DOHH2 (cell line): ENCODE measurements around the gene VWA5B2.

Experiments used
- H3F3A ChIP-seq: fragments of 200-600 bp; sonication (generic), shearing (Covaris generic); 2 replicates; pipeline ENCODE4 v1.6.0; 2016; ENCODE audit warnings: antibody characterized with exemption, mild to moderate bottlenecking; ENCODE audit not compliant: control insufficient read depth, insufficient read depth
- H3K27ac ChIP-seq: fragments of 200-600 bp; sonication (generic); 2 replicates; pipeline ENCODE4 v1.5.1; 2014; ENCODE audit warnings: low read depth, mild to moderate bottlenecking, low read length, moderate library complexity
- H3K27me3 ChIP-seq: fragments of 200-600 bp; sonication (generic); 2 replicates; pipeline ENCODE4 v1.6.1; 2014; ENCODE audit warnings: mild to moderate bottlenecking, low read length, mixed read lengths; ENCODE audit not compliant: control insufficient read depth
- H3K36me3 ChIP-seq: fragments of 200-600 bp; sonication (generic); 2 replicates; pipeline ENCODE4 v1.6.1; 2014; ENCODE audit warnings: mild to moderate bottlenecking, low read length, moderate library complexity, mixed read lengths; ENCODE audit not compliant: control insufficient read depth
- H3K4me1 ChIP-seq: fragments of 200-600 bp; sonication (generic); 2 replicates; pipeline ENCODE4 v1.6.1; 2014; ENCODE audit warnings: mild to moderate bottlenecking, low read length, mixed read lengths; ENCODE audit not compliant: control insufficient read depth
- H3K4me2 ChIP-seq: fragments of 200-600 bp; sonication (generic); 2 replicates; pipeline ENCODE4 v1.6.0; 2014; ENCODE audit warnings: mild to moderate bottlenecking, low read length, moderate library complexity
- H3K4me3 ChIP-seq: fragments of 200-600 bp; sonication (generic); 2 replicates; pipeline ENCODE4 v1.5.1; 2014; ENCODE audit warnings: mild to moderate bottlenecking, low read length, mixed read lengths
- H3K79me2 ChIP-seq: fragments of 200-600 bp; sonication (generic); 2 replicates; pipeline ENCODE4 v1.6.1; 2014; ENCODE audit warnings: mild to moderate bottlenecking, low read length, mixed read lengths; ENCODE audit not compliant: control insufficient read depth
- H3K9me2 ChIP-seq: fragments of 200-600 bp; sonication (generic); replicated peaks from 2 replicates; pipeline ENCODE4 v1.6.1; 2014; ENCODE audit warnings: mild to moderate bottlenecking, low read length, mixed read lengths; ENCODE audit not compliant: control insufficient read depth
- H3K9me3 ChIP-seq: fragments of 200-600 bp; sonication (generic); 2 replicates; pipeline ENCODE4 v1.6.1; 2014; ENCODE audit warnings: antibody characterized with exemption, low read length, mixed read lengths; ENCODE audit not compliant: control insufficient read depth, insufficient read depth
- H4K20me1 ChIP-seq: fragments of 200-600 bp; sonication (generic); 2 replicates; pipeline ENCODE4 v1.6.0; 2014; ENCODE audit warnings: low read depth, mild to moderate bottlenecking, antibody characterized with exemption, low read length, moderate library complexity; ENCODE audit not compliant: control insufficient read depth, insufficient read depth
- EZH2phosphoT487 ChIP-seq: fragments of 200-600 bp; sonication (generic); IDR thresholded peaks from 2 replicates; pipeline ENCODE4 v1.6.1; 2017; ENCODE audit warnings: borderline replicate concordance, mild to moderate bottlenecking, antibody characterized with exemption, low read length, moderate library complexity, mixed read lengths
- TF ChIP-seq, protein P1 (sequence below): fragments of 200-600 bp; sonication (generic); IDR thresholded peaks from one replicate; pipeline ENCODE4 v1.5.1; 2014; ENCODE audit warnings: antibody characterized with exemption, mild to moderate bottlenecking, low read depth, low read length; ENCODE audit not compliant: poor library complexity, severe bottlenecking

VWA5B2 gene

DNA sequence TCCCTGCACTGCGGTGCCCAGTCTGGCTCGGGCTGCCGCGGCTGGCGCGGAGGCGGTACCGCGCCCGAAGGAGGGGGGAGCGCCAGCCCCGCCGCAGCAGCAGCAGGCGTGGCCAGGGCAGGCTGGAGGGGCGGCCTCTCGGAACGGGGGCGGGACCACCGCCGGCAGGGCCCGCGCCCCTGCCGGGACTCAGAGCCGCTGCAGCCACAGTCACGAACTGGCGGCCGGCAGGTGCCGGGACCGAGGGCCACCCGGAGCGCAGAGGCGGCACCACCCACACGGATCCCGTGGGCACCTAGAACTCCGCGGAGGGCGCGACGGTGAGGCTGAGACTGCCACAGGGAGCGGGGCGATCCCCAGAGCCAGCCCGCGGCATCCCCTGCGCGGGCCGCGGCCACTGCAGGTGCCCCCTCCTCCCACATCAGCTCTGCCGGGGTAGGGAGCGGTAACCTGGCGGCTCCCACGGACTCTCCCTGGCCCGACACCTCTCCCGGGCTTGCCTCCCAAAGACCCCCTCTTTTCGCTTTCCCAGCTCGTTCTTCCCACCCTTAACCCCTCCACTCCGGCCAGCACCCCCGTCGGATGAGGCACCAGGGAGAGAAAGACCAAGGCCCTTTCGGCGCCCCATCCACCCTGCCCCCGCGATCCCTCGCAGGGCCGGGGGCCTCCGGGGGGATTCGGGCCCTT is at the start of gene VWA5B2:
Gene VWA5B2, plus strand, starts transcription at position 192 of the 687 bp plus-strand sequence. CDS start 944 bp downstream, outside the sequence.
- Histone ChIP-seq H4K20me1 (0 out of 2 replicates have a peak, but pooled peaks cover 6% of the 10 kb centered on the region), H3F3A (0 out of 2 replicates have a peak, but pooled peaks cover 3% of the 10 kb centered on the region)
- TF ChIP-seq, protein P1, sequence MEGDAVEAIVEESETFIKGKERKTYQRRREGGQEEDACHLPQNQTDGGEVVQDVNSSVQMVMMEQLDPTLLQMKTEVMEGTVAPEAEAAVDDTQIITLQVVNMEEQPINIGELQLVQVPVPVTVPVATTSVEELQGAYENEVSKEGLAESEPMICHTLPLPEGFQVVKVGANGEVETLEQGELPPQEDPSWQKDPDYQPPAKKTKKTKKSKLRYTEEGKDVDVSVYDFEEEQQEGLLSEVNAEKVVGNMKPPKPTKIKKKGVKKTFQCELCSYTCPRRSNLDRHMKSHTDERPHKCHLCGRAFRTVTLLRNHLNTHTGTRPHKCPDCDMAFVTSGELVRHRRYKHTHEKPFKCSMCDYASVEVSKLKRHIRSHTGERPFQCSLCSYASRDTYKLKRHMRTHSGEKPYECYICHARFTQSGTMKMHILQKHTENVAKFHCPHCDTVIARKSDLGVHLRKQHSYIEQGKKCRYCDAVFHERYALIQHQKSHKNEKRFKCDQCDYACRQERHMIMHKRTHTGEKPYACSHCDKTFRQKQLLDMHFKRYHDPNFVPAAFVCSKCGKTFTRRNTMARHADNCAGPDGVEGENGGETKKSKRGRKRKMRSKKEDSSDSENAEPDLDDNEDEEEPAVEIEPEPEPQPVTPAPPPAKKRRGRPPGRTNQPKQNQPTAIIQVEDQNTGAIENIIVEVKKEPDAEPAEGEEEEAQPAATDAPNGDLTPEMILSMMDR = no peak
- TF ChIP-seq EZH2phosphoT487 = peak; percentile 65; the same call in 1 of the 2 replicates

DNA sequence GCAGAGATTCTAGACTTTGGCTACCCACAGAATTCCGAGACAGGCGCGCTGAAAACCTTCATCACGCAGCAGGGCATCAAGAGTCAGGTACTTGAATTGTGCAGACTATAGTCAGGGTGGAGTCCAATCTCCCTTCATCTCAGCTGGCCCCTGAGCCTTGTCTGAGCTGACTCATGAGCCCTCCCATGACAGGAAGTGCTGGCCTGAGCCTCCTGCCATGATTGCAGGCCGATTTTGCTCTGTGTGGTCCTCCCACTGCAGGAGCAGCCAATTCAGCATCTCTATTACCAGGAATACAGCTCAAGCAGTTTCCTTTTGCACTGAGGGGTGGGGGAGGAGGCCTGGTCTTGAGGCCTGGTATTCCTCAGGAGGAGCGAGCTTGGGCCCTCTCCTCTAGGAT is 49.2 kb upstream of the VWA5B2 start:
- Histone ChIP-seq H3K9me2 (no peaks in the 10 kb centered on the region), H3K79me2 (peaks cover 25% of the 10 kb centered on the region), H3K4me1 (peaks cover 23% of the 10 kb centered on the region), H3K4me3 (no peak overlapping the region), H3K4me2 (no peak overlapping the region), H3K27me3 (no peaks in the 10 kb centered on the region), H3K36me3 (peaks cover 83% of the 10 kb centered on the region), H3F3A (peaks cover 3% of the 10 kb centered on the region; the same call in 1 of the 2 replicates), H4K20me1 (no peaks in the 10 kb centered on the region), H3K9me3 (no peaks in the 10 kb centered on the region), H3K27ac (no peak overlapping the region)
- TF ChIP-seq EZH2phosphoT487 = no peak
- TF ChIP-seq, protein P1 = no peak

More for the DNA sequence above, at the start of gene VWA5B2:
- Histone ChIP-seq H3K9me2 (no peaks in the 10 kb centered on the region), H3K9me3 (no peaks in the 10 kb centered on the region), H3K4me2 (peak within 1 kb of the TSS; percentile 74), H3K27me3 (peaks cover 59% of the 10 kb centered on the region), H3K36me3 (no peaks in the 10 kb centered on the region), H3K4me3 (peak within 1 kb of the TSS; percentile 65), H3K79me2 (no peaks in the 10 kb centered on the region), H3K4me1 (peaks cover 24% of the 10 kb centered on the region), H3K27ac (no peak within 1 kb of the TSS)

DNA sequence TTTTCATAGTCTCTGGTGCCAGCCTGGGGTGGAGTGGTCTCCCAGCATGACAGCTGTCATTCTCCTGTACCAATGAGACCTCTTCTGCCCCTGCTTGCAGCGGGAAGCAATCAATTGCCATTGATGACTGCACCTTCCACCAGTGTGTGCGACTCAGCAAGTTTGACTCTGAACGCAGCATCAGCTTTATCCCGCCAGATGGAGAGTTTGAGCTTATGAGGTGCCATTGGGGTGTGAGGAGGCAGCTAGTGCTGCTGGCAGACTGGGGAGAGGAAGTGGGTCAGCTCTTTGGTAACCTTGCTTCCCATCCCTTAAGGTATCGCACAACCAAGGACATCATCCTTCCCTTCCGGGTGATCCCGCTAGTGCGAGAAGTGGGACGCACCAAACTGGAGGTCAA is 47.8 kb upstream of the VWA5B2 start:
- Histone ChIP-seq H3K4me1 (peaks cover 15% of the 10 kb centered on the region), H3K4me2 (no peak overlapping the region), H4K20me1 (no peaks in the 10 kb centered on the region), H3K27ac (no peak overlapping the region), H3K27me3 (no peaks in the 10 kb centered on the region), H3K79me2 (peaks cover 22% of the 10 kb centered on the region), H3K9me2 (no peaks in the 10 kb centered on the region), H3K36me3 (peaks cover 87% of the 10 kb centered on the region), H3K9me3 (no peaks in the 10 kb centered on the region), H3F3A (peaks cover 3% of the 10 kb centered on the region; the same call in 1 of the 2 replicates), H3K4me3 (no peak overlapping the region)
- TF ChIP-seq, protein P1 = no peak
- no peak for TF ChIP-seq EZH2phosphoT487
